ENCODE data around the gene KNSTRN. TPM values are rescaled to one million over a fixed set of nuclear protein-coding genes. Genes with fewer than 3 reads are reported as not detected.

The KNSTRN gene
- total and polyA plus RNA-seq, 2 of the 8 experiments (the other 6 are each of a cell fraction or from before 2014, with no cell fraction given), result 25.1 to 79.4 TPM

GRCh38 chr15:40335938-40336743 is 46.4 kb upstream of the KNSTRN start (continued):
- no peak for TF ChIP-seq EGR1 (IDR thresholded peaks at IDR 0.05; ENCODE audit: borderline replicate concordance, low read depth, low read length)
- TF ChIP-seq, protein P1, sequence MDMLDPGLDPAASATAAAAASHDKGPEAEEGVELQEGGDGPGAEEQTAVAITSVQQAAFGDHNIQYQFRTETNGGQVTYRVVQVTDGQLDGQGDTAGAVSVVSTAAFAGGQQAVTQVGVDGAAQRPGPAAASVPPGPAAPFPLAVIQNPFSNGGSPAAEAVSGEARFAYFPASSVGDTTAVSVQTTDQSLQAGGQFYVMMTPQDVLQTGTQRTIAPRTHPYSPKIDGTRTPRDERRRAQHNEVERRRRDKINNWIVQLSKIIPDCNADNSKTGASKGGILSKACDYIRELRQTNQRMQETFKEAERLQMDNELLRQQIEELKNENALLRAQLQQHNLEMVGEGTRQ (IDR thresholded peaks at IDR 0.05; ENCODE audit: low read length), result no peak
- no peak for TF ChIP-seq CTCF (IDR thresholded peaks at IDR 0.05; ENCODE audit: control extremely low read depth in 1 of 3, insufficient read depth in 1 of 3, low read depth in 1 of 3, low read length in 3 of 3)
- TF ChIP-seq CBX5 (IDR thresholded peaks at IDR 0.05; ENCODE audit: low read depth, low read length), result no peak
- no peak for TF ChIP-seq HDAC6 (IDR thresholded peaks at IDR 0.05; ENCODE audit: low read depth, low read length)
- TF ChIP-seq JUN (IDR thresholded peaks at IDR 0.05; ENCODE audit: low read depth, low read length), result no peak
- TF ChIP-seq SIN3A (conservative IDR thresholded peaks at IDR 0.05 in 1 of 2, IDR thresholded peaks at IDR 0.05 in 1 of 2; ENCODE audit: low read depth in 1 of 2, low read length in 2 of 2), result no peak

All from H1 (cell line).